ENCODE results near the gene ZNF70. TPM values are rescaled to one million over a fixed set of nuclear protein-coding genes. Genes with fewer than 3 reads are reported as not detected.
"Not testable (repeated sequence)": the region's sequence is repeated elsewhere in the genome, so short reads cannot be mapped to it uniquely, and the experiment has no call there.

The ZNF70 gene
- total RNA-seq, 2 experiments from 2014 or later: 1.9 to 2.4 TPM

DNA sequence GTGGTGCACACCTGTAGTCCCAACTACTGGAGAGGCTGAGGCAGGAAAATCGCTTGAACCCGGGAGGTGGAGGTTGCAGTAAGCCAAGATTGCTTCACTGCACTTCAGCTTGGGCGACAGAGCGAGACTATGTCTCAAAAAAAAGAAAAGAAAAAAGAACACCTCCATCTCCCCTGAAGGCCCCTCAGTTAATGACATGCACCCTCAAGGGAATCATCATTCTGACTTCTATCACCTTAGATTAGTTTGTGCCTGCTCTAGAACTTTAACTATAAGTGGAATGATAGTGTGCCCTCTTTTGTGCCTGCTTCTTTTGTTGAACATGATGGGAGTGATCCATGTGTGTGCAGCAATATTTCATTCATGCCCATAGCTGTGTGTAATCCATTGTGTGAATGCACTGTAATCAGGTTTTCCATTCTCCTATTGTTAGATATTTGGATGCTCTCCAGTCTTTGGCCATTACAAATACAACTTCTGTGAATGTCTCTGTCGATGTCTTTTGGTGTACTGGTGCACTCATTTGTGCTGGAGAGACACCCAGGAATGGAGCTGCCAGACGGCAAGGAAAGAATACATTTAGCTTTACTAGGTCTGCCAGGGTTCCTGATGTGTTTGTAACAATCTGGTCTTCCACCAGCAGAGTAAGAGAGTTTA, 4.2 kb upstream of the ZNF70 start:
- H3K27ac Mint-ChIP-seq: no peak overlapping the region
- no peaks in the 10 kb centered on the region for H3K9me3 Mint-ChIP-seq
- no peaks in the 10 kb centered on the region for H3K27me3 Mint-ChIP-seq
- H3K36me3 Mint-ChIP-seq: no peaks in the 10 kb centered on the region
- H3K4me1 Mint-ChIP-seq: peaks cover 7% of the 10 kb centered on the region
- DNase-seq: no peak
- no peak overlapping the region for H3K4me3 Mint-ChIP-seq

DNA sequence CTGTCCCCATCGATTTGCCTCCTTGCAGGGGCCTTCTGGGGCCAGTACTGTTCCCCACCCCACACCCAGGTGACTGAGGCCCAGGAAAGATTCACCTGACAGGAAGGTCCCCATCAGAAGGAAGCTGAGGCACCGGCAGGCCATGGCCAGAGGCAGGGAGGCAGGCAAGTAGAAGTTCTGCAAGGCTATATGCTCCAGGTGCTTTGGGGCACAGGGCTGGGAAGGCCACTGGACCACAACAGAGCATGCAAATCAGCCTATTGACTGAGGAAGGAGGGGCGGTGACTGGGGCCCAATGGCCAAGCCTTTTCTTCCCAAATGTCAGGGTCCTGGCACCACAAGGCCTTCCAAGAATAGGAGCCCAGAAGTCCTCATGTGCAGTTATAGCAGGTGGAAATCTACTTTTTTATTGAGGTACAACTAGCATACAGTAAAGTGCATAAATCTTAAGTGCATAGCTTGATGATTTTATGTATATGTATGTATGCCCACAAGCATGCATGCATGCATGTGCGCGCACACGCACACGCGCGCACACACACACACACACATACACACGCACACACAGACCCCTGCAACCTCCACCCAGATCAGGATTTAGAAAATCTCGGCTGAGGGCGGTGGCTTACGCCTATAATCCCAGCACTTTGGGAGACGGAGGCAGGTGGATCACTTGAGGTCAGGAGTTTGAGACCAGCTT, 3.5 kb upstream of the ZNF70 start, which contains the start of gene VPREB3:
Gene VPREB3, minus strand, starts transcription at position 206 of the 700 bp plus-strand sequence. Its CDS starts 62 bp downstream, at position 144.
- Mint-ChIP-seq H3K4me3 (peak within 1 kb of the TSS; percentile 54), H3K36me3 (no peaks in the 10 kb centered on the region), H3K9me3 (no peaks in the 10 kb centered on the region), H3K27me3 (no peaks in the 10 kb centered on the region), H3K4me1 (peaks cover 9% of the 10 kb centered on the region), H3K27ac (no peak within 1 kb of the TSS)
- DNase-seq: no peak

DNA sequence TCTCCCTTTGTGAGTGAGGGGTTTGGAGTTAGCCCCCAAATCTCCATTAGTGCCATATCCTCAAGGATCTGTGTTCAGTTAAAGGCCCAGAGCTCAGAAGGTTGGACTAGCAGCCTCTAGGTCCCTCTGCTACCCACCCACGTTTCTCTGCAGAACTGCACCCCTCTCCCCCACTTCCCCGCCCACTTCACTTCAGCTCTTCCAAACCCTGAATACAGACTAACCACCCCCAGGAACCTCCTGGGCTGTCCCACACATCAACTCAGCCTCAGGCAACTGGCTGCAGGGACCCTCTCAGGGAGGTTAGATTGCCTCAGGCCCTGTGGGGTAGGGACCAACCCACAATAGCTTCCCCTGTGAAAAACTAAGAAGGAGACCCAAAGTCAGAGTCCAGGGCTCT, 2.5 kb upstream of the ZNF70 start:
- Mint-ChIP-seq H3K4me3 (peak overlapping the region; percentile 54), H3K9me3 (no peaks in the 10 kb centered on the region), H3K4me1 (peaks cover 9% of the 10 kb centered on the region), H3K27ac (no peak overlapping the region), H3K36me3 (no peaks in the 10 kb centered on the region), H3K27me3 (no peaks in the 10 kb centered on the region)
- no peak for DNase-seq

DNA sequence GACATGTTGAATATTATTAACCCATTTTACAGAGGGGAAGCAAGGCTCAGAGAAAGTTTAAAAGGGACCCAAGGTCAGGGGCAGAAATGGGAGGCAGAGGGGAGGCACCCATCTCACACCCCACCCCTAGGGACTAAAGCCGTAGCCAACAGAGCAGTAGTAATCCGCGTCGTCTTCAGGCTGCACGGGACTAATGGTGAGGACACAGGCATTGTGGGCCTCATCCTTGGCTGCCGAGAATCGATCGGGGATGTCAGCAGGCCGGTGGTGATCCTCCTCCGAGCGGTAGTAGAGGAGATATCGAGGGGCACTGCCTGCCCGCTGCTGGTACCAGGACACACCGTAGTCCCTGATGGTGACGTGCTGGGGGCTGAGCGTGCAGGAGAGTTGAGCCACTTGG, 1.8 kb upstream of the ZNF70 start:
- no peaks in the 10 kb centered on the region for H3K27me3 Mint-ChIP-seq
- H3K4me3 Mint-ChIP-seq: no peak overlapping the region
- H3K9me3 Mint-ChIP-seq: no peaks in the 10 kb centered on the region
- DNase-seq: no peak
- peaks cover 9% of the 10 kb centered on the region for H3K4me1 Mint-ChIP-seq
- H3K36me3 Mint-ChIP-seq: no peaks in the 10 kb centered on the region
- H3K27ac Mint-ChIP-seq: peak overlapping the region; percentile 20

DNA sequence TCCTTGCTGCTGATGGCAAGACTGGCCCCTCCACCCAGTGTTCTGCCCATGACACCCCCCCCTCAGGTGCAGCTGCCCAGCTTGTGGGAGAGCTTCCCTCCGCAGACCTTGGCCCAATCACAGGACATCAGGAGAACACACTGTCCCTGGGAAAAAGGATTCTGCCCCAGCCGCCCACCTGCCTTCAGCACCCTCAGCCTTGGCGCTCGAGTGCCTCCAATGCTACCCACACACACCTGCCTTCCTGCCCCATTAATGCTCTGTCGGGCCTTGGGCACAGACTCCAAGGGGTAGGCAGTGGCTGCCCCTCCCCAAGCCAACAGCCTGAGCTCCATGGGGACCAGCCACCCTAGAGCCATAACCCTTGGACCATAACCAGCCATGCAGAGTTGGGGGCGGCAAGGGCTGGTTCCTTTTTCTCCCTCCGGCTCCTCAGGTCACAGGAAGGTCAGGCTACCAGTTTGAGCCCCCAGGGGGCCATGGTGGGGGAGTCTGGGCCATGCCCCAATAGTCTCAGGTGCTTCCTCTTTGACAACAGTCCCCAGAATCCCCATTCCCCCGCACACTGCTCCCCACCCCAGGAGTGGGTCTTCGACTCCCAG, 1.3 kb upstream of the ZNF70 start:
- Mint-ChIP-seq H3K4me3 (peak overlapping the region; percentile 75), H3K9me3 (no peaks in the 10 kb centered on the region), H3K27me3 (no peaks in the 10 kb centered on the region), H3K36me3 (no peaks in the 10 kb centered on the region), H3K4me1 (peaks cover 9% of the 10 kb centered on the region), H3K27ac (peak overlapping the region; percentile 58)
- DNase-seq: no peak

DNA sequence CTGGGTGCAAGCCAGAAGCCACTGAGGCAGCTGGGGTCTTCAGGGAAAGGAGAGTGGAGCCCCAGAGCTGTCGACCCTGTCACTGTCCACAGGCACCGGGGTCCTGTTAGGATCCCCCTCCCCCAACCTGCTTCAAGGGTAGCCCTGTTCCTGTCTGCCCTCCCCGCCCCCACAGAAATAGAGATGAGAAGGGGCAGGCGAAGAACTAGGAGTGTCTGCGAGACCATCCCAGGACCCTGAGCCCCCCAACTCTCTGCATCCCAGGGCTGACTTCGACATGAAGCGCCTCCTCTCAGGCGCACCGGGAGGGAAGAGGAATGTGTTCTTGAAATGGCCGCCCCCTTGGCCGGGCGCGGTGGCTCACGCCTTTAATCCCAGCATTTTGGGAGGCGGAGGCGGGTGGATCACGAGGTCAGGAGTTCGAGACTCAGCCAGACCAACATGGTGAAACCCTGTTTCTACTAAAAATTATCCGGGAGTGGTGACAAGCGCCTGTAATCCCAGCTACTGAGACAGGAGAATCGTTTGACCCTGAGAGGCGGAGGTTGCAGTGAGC, 607 bp upstream of the ZNF70 start:
- DNase-seq: peak; percentile 17
- H3K36me3 Mint-ChIP-seq: peaks cover 4% of the 10 kb centered on the region
- peak overlapping the region; percentile 83 for H3K4me3 Mint-ChIP-seq
- H3K9me3 Mint-ChIP-seq: no peaks in the 10 kb centered on the region
- H3K27me3 Mint-ChIP-seq: no peaks in the 10 kb centered on the region
- peaks cover 9% of the 10 kb centered on the region for H3K4me1 Mint-ChIP-seq
- peak overlapping the region; percentile 74 for H3K27ac Mint-ChIP-seq

DNA sequence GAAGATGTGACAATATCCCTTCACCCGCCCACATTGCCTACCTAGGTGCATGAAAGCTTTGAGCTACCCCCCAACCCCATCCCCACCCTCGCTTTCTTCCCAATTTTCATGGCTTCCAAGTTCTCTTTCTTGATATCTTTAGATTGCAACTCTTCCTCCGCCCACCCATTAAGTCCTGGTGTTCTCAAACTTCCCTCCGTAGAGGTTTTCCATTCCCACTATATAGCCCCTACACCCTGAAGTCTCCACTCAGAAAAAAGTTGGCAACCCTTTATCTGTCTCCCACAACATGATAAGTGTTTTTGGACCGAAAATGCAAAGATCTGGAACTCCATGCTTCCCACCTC, 572 bp downstream of the ZNF70 start:
- Mint-ChIP-seq H3K9me3 (no peaks in the 10 kb centered on the region), H3K27ac (peak overlapping the region; percentile 72), H3K4me3 (peak overlapping the region; percentile 87), H3K36me3 (peaks cover 8% of the 10 kb centered on the region), H3K27me3 (no peaks in the 10 kb centered on the region), H3K4me1 (peaks cover 9% of the 10 kb centered on the region)
- DNase-seq: no peak

DNA sequence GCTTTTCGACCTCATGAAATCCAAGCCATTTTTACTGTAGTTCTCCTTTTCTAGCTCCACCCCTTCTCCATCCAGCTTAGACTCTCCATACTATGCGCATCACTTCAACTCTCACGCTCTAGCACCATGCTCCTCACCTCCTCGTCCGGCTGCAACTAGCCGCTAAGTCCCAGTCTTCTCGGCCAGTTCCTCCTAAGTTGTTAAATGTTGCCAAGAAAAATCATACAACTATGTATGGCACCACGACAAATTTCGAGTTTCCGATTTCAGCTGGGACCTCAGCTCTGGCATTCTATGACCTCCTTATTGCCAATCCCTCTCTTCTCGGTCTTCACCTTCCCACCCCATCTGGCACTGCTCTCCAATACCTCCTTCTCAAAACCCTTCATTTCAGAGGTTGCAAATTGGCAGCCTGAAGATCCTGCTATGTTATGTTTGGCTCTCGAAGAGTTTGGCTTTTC, 1.0 kb downstream of the ZNF70 start:
- Mint-ChIP-seq H3K9me3 (no peaks in the 10 kb centered on the region), H3K4me3 (peak overlapping the region; percentile 87), H3K36me3 (peaks cover 13% of the 10 kb centered on the region), H3K27me3 (no peaks in the 10 kb centered on the region), H3K4me1 (peaks cover 9% of the 10 kb centered on the region), H3K27ac (no peak overlapping the region)
- no peak for DNase-seq

DNA sequence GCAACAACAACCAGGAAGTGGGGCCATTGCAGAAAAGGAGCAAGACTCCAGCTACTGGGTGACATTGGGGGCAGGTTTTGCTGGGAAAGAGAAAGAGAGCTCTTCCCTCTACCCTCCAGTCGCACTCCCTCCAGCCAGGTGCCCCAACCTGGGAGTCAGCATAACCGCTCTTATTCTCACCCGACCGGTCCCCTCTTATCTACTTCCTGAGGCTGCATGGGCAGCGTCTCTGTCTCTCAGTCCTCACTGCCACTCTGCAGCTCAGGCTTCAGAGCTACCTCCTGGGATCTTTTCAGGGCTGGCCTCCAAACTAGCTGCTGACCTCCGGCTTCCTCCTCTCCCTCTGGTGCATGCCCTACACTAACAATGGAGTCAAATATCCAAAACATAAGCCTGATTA, 5.1 kb downstream of the ZNF70 start:
- peaks cover 29% of the 10 kb centered on the region for H3K36me3 Mint-ChIP-seq
- no peak overlapping the region for H3K27ac Mint-ChIP-seq
- no peaks in the 10 kb centered on the region for H3K27me3 Mint-ChIP-seq
- no peak for DNase-seq
- H3K4me3 Mint-ChIP-seq: no peak overlapping the region
- peaks cover 10% of the 10 kb centered on the region for H3K9me3 Mint-ChIP-seq
- peaks cover 6% of the 10 kb centered on the region for H3K4me1 Mint-ChIP-seq

DNA sequence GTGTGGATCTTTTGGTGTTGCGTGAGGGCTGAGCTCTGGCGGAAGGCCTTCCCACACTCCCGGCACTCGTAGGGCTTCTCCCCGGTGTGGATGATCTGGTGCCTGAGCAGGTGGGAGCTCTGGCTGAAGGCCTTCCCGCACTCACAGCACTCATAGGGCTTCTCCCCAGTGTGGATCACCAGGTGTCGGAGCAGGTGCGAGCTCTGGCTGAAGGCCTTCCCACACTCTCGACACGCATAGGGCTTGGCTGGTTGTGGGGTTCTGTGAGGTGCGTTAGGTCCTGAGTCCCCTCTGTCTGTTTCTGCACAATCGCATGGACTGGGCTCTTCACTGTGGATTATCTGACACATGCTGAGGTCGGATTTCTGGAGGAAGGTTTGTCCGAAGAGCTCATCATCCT, 6.4 kb downstream of the ZNF70 start:
- DNase-seq: no peak
- H3K9me3 Mint-ChIP-seq: peaks cover 10% of the 10 kb centered on the region
- no peak overlapping the region for H3K27ac Mint-ChIP-seq
- H3K4me1 Mint-ChIP-seq: no peaks in the 10 kb centered on the region
- H3K36me3 Mint-ChIP-seq: peaks cover 29% of the 10 kb centered on the region
- H3K27me3 Mint-ChIP-seq: no peaks in the 10 kb centered on the region
- no peak overlapping the region for H3K4me3 Mint-ChIP-seq

DNA sequence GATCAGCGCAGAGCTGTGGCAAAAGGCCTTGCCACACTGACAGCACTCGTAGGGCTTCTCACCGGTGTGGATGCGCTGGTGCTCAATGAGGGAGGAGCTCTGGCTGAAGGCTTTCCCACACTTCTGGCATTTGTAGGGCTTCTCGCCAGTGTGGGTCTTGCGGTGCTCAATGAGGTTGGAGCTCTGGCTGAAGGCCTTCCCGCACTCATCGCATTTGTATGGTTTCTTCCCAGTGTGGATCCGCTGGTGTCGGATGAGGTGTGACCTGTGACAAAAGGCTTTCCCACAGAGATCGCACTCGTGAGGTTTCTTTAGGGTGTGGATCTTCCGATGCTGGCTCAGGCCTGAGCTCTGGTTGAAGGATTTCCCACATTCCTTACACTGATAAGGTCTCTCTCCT, 6.9 kb downstream of the ZNF70 start:
- peaks cover 29% of the 10 kb centered on the region for H3K36me3 Mint-ChIP-seq
- no peaks in the 10 kb centered on the region for H3K27me3 Mint-ChIP-seq
- DNase-seq: no peak
- H3K9me3 Mint-ChIP-seq: peaks cover 10% of the 10 kb centered on the region
- no peak overlapping the region for H3K4me3 Mint-ChIP-seq
- no peak overlapping the region for H3K27ac Mint-ChIP-seq
- no peaks in the 10 kb centered on the region for H3K4me1 Mint-ChIP-seq

DNA sequence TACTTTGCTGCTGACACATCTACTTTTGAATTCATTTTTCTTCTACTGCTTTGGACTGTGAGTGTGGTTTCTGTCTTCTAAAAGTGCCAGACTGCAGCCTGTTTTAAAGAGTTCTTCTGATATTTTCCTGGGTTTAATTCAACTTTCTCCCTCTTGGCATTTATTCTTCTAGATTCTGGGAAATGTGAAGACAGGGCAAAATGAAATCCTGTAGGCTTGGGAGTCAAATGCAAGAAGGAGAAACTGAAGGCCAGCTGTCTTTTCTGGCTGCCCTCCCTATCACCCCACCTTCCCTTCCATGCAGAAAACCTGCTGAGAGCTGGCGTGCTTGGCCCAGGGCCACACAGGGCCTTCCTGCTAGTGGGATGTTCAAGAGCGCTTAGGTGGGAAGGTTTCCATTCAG, 7.6 kb downstream of the ZNF70 start:
- H3K27ac Mint-ChIP-seq: no peak overlapping the region
- no peak overlapping the region for H3K4me3 Mint-ChIP-seq

DNA sequence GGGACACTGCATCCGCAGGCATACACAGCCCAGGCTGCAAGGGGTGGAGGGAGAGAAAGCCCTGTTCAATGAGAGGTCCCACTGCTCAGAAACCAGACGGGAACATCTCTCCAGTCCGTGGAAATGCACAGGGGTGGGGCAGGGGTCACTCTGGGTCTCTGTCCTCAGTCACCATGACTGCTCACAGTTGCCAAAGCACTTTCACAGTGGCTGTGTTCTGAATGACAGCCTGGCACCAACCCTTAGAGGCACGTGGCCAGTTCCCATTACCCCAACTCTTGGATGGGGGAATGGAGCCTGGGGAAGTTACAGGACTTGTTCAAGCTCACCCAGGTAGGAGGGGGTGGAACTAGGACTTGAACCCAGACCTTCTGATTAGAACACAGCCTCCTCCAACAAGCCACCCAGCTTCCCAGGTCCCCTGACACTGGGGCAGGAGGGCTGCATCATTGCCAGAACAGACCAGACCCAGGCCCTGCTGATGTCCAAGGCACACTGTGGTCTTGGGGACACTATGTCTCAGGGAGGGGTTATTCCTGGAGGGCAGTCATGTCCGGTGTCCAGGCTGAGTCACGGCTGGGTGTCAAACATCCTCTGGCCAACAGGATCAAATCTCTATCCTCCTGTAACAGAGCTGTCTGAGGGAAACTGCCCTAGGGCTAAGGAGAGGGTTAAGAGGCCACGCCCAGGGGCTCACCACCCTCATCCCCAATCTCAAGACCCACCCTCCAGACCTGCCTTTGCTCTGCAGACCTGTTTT, 8.2 kb downstream of the ZNF70 start:
- H3K27ac Mint-ChIP-seq: no peak overlapping the region
- H3K4me3 Mint-ChIP-seq: no peak overlapping the region
- no peaks in the 10 kb centered on the region for H3K27me3 Mint-ChIP-seq
- peaks cover 1% of the 10 kb centered on the region for H3K4me1 Mint-ChIP-seq
- DNase-seq: no peak
- H3K36me3 Mint-ChIP-seq: peaks cover 29% of the 10 kb centered on the region
- peaks cover 10% of the 10 kb centered on the region for H3K9me3 Mint-ChIP-seq

More for the DNA sequence above, 7.6 kb downstream of the ZNF70 start:
- no peaks in the 10 kb centered on the region for H3K27me3 Mint-ChIP-seq
- H3K9me3 Mint-ChIP-seq: peaks cover 10% of the 10 kb centered on the region
- DNase-seq: no peak
- H3K36me3 Mint-ChIP-seq: peaks cover 29% of the 10 kb centered on the region
- peaks cover 1% of the 10 kb centered on the region for H3K4me1 Mint-ChIP-seq

DNA sequence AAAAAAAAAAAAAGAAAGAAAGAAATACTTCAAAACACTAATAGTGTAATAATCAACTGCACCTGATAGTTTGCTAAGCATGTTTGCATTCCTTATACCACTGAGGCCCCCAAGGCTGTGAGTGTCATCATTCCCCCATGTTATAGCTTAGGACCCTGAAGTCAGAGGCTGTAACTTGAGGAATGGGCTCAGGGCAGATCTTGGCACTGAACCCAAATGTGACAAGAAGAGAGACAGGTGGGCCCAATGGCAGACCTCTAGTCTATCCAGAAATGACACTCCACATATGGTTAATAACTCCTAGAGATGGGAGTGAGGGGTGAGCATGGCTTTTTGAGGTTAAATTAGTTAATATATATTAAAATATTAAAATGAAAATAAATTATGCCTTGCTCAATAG, 13.2 kb downstream of the ZNF70 start:
- H3K27ac Mint-ChIP-seq: no peak overlapping the region
- peaks cover 1% of the 10 kb centered on the region for H3K4me1 Mint-ChIP-seq
- no peak overlapping the region for H3K4me3 Mint-ChIP-seq
- no peak for DNase-seq
- no peaks in the 10 kb centered on the region for H3K27me3 Mint-ChIP-seq
- H3K9me3 Mint-ChIP-seq: no peaks in the 10 kb centered on the region
- no peaks in the 10 kb centered on the region for H3K36me3 Mint-ChIP-seq

DNA sequence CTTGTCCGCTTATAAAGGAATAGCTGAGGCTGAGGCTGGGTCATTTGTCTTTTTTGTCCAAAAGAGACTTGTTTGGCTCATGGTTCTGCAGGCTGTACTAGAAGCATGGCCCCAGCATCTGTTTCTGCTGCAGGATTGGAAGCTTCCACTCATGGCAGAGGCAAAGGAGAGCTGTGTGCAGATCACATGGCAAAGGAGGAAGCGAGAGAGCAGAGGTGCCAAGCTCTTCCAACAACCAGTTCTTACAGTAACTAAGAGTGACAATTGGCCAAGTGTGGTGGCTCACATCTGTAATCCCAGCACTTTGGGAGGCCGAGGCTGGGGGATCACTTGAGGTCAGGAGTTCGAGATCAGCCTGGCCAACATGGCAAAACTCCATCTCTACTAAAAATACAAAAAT, 22.8 kb downstream of the ZNF70 start:
- H3K4me1 Mint-ChIP-seq, H3K36me3 Mint-ChIP-seq, H3K27ac Mint-ChIP-seq, H3K4me3 Mint-ChIP-seq, DNase-seq, H3K27me3 Mint-ChIP-seq, H3K9me3 Mint-ChIP-seq: not testable (repeated sequence)

All from activated naive CD8-positive, alpha-beta T cell treated with anti-CD3 and anti-CD28 coated beads for 36 hours (primary cell).